GM12872 (cell line): Measurements from ENCODE around the gene CXADR.

Source experiments
- CTCF ChIP-seq: IDR thresholded peaks from 3 replicates; pipeline ENCODE4 v1.5.1; 2011; ENCODE audit warnings: low read depth, mild to moderate bottlenecking, low read length, moderate library complexity; ENCODE audit not compliant: insufficient read depth

Gene CXADR

GRCh38 chr21:17527240-17527639 lies 14.4 kb downstream of the CXADR start:
- TF ChIP-seq CTCF = no peak

GRCh38 chr21:17527711-17528110 lies 14.9 kb downstream of the CXADR start:
- no peak for TF ChIP-seq CTCF

- TF ChIP-seq CTCF = no peak
Observed at GRCh38 chr21:17529648-17530047, 16.8 kb downstream of the CXADR start.

- TF ChIP-seq CTCF = no peak
Observed at GRCh38 chr21:17532292-17532691, 19.4 kb downstream of the CXADR start.

GRCh38 chr21:17536381-17536780 lies 23.5 kb downstream of the CXADR start:
- TF ChIP-seq CTCF = no peak

- TF ChIP-seq CTCF = no peak
Observed at GRCh38 chr21:17537299-17537698, 24.5 kb downstream of the CXADR start.

GRCh38 chr21:17538576-17538975 lies 25.7 kb downstream of the CXADR start:
- no peak for TF ChIP-seq CTCF

- TF ChIP-seq CTCF = no peak
Observed at GRCh38 chr21:17539323-17539722, 26.5 kb downstream of the CXADR start.
